HG03045 (cell line): ENCODE measurements around the gene DHRS9.
"Not testable (repeated sequence)": the region's sequence is repeated elsewhere in the genome, so short reads cannot be mapped to it uniquely, and the experiment has no call there.

Experiments used
- ATAC-seq: cut with Tn5 transposase; IDR thresholded peaks from one replicate; pipeline ENCODE4 v1.9.1; 2021; ENCODE audit warnings: mild to moderate bottlenecking, moderate library complexity; ENCODE audit not compliant: unreplicated experiment

DHRS9 gene

GRCh38 chr2:169131587-169132512 lies 62.5 kb downstream of the DHRS9 start:
- ATAC-seq, result no peak

GRCh38 chr2:169134272-169134671 lies 64.9 kb downstream of the DHRS9 start:
- ATAC-seq, result not testable (repeated sequence)

GRCh38 chr2:169136428-169136827 lies 67.1 kb downstream of the DHRS9 start:
- not testable (repeated sequence) for ATAC-seq

GRCh38 chr2:169136885-169137534 lies 67.6 kb downstream of the DHRS9 start:
- no peak for ATAC-seq

GRCh38 chr2:169137924-169138323 lies 68.6 kb downstream of the DHRS9 start:
- no peak for ATAC-seq

- ATAC-seq, result no peak
Observed at GRCh38 chr2:169139145-169139544, 69.8 kb downstream of the DHRS9 start.

- ATAC-seq, result no peak
Observed at GRCh38 chr2:169139993-169140767, 70.8 kb downstream of the DHRS9 start.

GRCh38 chr2:169141713-169142352 lies 72.5 kb downstream of the DHRS9 start:
- no peak for ATAC-seq

- ATAC-seq, result no peak
Observed at GRCh38 chr2:169143998-169144397, 74.6 kb downstream of the DHRS9 start.
